ENCODE data around the gene RPS4Y1.
"Not testable (repeated sequence)": the region's sequence is repeated elsewhere in the genome, so short reads cannot be mapped to it uniquely, and the experiment has no call there.

The RPS4Y1 gene

DNA sequence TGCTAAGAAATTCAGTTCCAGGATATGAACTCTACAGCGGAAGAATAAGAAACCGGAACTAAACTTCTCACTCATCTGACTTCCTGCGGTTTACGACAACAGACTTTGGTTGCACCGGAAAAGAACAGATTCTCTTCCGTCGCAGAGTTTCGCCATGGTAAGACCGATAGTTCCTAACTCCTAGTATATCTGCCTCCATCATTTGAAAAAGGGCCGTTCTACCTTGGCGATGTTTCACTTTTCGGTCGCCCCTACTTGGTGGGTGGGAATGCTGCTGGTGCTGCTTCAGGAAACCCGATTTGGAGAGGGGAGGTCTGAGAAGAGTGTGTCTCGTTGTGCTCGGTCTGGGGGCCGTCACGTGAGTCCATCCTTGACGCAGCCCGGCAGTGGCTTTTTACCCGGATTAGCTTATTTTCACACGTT lies at the start of gene RPS4Y1:
RPS4Y1 (plus strand) TSS at position 132 of the 423 bp plus-strand sequence; CDS start at position 155, 23 bp downstream.
- ChIA-PET POLR2A (ENCODE audit: low non-redundant PET) (no interaction called here), CTCF (no interaction called here)
- H3K27ac ChIP-seq, result peak within 1 kb of the TSS; percentile 60
- TF ChIP-seq, protein P1, sequence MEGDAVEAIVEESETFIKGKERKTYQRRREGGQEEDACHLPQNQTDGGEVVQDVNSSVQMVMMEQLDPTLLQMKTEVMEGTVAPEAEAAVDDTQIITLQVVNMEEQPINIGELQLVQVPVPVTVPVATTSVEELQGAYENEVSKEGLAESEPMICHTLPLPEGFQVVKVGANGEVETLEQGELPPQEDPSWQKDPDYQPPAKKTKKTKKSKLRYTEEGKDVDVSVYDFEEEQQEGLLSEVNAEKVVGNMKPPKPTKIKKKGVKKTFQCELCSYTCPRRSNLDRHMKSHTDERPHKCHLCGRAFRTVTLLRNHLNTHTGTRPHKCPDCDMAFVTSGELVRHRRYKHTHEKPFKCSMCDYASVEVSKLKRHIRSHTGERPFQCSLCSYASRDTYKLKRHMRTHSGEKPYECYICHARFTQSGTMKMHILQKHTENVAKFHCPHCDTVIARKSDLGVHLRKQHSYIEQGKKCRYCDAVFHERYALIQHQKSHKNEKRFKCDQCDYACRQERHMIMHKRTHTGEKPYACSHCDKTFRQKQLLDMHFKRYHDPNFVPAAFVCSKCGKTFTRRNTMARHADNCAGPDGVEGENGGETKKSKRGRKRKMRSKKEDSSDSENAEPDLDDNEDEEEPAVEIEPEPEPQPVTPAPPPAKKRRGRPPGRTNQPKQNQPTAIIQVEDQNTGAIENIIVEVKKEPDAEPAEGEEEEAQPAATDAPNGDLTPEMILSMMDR (conservative IDR thresholded peaks at IDR 0.05; ENCODE audit: low read depth), result no peak
- DNase-seq (ENCODE audit: low spot score), result peak; percentile 1

DNA sequence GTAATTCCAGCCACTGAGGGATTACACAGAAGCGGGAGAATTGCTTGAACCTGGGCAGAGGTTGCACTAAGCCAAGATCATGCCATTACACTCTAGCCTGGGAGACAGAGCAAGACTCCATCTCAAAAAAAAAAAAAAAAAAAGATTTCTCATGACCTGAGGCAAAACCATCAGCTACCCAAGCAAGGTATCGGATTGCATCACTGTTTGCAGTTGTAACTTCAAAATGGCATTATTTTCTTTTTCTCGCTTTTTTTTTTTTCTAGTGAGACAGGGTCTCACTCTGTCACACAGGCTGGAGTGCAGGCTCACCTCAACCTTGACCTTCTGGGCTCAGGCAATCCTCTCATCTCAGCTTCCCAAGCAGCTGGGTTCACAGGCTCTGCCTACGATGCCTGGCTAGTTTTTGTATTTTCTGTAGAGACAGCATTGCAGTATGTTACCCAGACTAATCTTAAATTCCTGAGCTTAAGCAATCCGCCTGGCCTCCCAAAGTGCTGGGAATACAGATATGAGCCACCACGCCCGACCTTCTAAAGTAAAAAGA lies 44.4 kb upstream of the RPS4Y1 start:
- CTCF ChIA-PET, result no interaction called here
- TF ChIP-seq, protein P1 (conservative IDR thresholded peaks at IDR 0.05; ENCODE audit: low read depth), result no peak
- POLR2A ChIA-PET (ENCODE audit: low non-redundant PET), result no interaction called here
- no peak overlapping the region for H3K27ac ChIP-seq
- no peak for DNase-seq (ENCODE audit: low spot score)

DNA sequence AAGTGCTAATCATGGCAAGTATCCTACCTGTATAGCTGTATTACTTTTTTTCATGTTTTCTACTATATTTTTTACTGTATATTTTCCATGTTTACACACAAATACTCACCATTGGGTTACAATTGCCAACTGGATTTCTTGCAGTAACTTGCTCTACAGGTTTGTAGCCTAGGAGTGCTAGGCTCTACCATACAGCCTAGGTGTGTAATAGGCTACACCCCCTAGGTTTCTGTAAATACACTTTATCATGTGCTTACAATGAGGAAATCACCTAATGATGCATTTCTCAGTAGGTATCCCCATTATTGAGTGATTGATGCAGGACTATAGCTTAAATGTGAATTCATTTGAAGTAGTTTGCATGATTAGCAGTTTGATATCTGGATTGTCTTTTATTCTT lies 43.4 kb upstream of the RPS4Y1 start:
- TF ChIP-seq, protein P1 (conservative IDR thresholded peaks at IDR 0.05; ENCODE audit: low read depth), result no peak
- no peak for DNase-seq (ENCODE audit: low spot score)
- POLR2A ChIA-PET (ENCODE audit: low non-redundant PET), result no interaction called here
- CTCF ChIA-PET, result no interaction called here
- no peak overlapping the region for H3K27ac ChIP-seq

DNA sequence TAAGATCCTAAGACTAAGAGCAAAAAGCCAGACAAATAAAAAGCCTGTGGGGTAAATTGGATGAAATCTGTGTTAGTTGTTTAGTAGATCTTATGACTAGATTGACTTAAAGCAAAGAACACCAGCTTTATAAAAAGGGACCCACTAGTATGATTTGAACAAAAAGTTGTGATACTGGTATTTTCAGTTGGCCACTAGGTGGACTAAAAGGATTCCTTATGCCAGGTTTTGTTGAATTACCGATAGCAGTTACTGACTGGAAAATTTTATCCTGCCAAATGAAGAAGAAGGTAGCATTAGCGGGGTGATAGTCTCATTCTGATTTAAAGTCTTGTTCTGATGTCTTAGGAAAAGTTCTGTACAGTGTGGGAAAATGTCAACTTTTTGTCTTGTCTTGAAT lies 41.2 kb upstream of the RPS4Y1 start:
- TF ChIP-seq, protein P1 (conservative IDR thresholded peaks at IDR 0.05; ENCODE audit: low read depth), result no peak
- DNase-seq (ENCODE audit: low spot score), result no peak
- H3K27ac ChIP-seq, result no peak overlapping the region
- ChIA-PET CTCF (no interaction called here), POLR2A (ENCODE audit: low non-redundant PET) (no interaction called here)

DNA sequence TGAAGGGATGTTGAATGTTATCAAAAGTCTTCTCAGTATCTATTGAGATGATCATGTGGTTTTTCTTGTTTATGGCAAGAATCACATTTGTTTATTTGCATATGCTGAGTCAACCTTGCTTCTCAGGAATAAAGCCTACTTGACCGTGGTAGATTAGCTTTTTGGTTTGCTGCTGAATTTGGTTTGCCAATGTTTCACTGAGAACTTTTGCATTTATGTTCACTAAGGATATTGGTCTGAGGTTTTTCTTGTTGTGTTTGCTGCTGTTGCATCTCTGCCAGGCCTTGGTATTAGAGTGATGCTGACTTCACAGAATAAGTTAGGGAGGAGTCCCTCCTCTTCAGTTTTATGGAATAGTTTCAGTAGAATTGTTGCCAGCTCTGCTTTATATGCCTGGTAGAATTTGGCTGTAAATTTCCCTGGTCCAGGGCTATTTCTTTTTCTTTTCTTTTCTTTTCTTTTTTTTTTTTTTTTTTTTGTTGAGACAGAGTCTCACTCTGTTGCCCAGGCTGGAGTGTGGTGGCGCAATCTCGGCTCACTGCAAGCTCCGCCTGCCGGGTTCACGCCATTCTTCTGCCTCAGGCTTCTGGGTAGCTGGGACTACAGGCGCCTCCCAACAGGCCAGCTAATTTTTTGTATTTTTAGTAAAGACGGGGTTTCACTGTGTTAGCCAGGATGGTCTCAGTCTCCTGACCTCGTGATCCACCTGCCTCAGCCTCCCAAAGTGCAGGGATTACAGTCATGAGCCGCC lies 24.1 kb upstream of the RPS4Y1 start:
- DNase-seq (ENCODE audit: low spot score); CTCF ChIA-PET; H3K27ac ChIP-seq; POLR2A ChIA-PET (ENCODE audit: low non-redundant PET): not testable (repeated sequence)

DNA sequence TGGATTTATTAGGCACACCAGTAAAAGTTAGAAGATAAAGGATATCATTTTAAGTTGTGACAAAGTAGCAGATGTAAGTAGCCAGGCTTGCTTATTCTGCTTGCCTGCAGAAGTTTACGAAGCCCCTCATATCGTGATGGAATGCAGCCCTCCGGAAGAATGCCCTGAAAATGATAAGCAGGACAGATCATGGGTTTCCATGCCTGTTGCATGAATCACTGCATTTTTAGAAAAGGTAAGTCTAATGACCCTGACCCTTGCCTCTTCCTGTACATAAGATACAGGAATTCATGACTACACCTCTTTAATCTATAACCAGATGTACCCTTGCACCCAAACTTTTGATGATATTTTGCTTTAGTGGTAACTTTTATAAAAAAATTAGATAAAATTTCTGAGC lies 16.9 kb upstream of the RPS4Y1 start:
- DNase-seq (ENCODE audit: low spot score), result no peak
- ChIA-PET CTCF (no interaction called here), POLR2A (ENCODE audit: low non-redundant PET) (no interaction called here)
- TF ChIP-seq, protein P1 (conservative IDR thresholded peaks at IDR 0.05; ENCODE audit: low read depth), result no peak
- no peak overlapping the region for H3K27ac ChIP-seq

DNA sequence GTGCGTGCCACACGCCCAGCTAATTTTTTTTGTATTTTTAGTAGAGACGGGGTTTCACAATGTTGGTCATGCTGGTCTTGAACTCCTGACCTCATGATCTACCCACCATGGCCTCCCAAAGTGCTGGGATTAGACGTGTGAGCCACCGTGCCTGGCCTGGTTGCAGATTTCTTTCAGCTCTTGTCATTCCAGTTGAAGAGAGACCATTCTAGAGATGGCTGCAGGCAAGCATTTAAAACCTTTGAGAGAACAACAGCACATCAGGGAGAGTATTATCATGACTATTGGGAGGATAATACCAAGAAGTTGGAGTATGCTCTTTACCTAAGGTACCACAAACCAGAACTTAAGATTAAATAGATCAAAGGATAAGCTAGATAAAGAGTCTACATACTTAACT lies 12.9 kb upstream of the RPS4Y1 start:
- H3K27ac ChIP-seq, result no peak overlapping the region
- TF ChIP-seq, protein P1 (conservative IDR thresholded peaks at IDR 0.05; ENCODE audit: low read depth), result no peak
- no peak for DNase-seq (ENCODE audit: low spot score)
- CTCF ChIA-PET, result no interaction called here
- POLR2A ChIA-PET (ENCODE audit: low non-redundant PET), result no interaction called here

Measured in RWPE1 (cell line).